Osteocyte (in vitro differentiated cells): ENCODE results near the gene WDR20. TPM values are rescaled to one million over a fixed set of nuclear protein-coding genes. Genes with fewer than 3 reads are reported as not detected.

Experiments used
- DNase-seq: peaks from one replicate; pipeline ENCODE4 v3.0.0; 2021; ENCODE audit warnings: mixed read lengths; ENCODE audit not compliant: unreplicated experiment; ENCODE audit errors: extremely low spot score
- H3K27ac Mint-ChIP-seq: one replicate; pipeline ENCODE4 v1.8.0; 2021; ENCODE audit warnings: mild to moderate bottlenecking, mixed read lengths; ENCODE audit not compliant: unreplicated experiment
- H3K27me3 Mint-ChIP-seq: one replicate; pipeline ENCODE4 v1.8.0; 2021; ENCODE audit warnings: mixed read lengths; ENCODE audit not compliant: unreplicated experiment
- H3K36me3 Mint-ChIP-seq: one replicate; pipeline ENCODE4 v1.8.0; 2021; ENCODE audit warnings: mixed read lengths; ENCODE audit not compliant: unreplicated experiment
- H3K4me1 Mint-ChIP-seq: one replicate; pipeline ENCODE4 v1.8.0; 2021; ENCODE audit warnings: mixed read lengths; ENCODE audit not compliant: unreplicated experiment
- H3K4me3 Mint-ChIP-seq: one replicate; pipeline ENCODE4 v1.8.0; 2021; ENCODE audit warnings: mild to moderate bottlenecking, moderate library complexity, mixed read lengths; ENCODE audit not compliant: unreplicated experiment
- H3K9me3 Mint-ChIP-seq: one replicate; pipeline ENCODE4 v1.8.0; 2021; ENCODE audit warnings: mixed read lengths; ENCODE audit not compliant: unreplicated experiment
- CTCF ChIP-seq: fragments of 200-600 bp; sonication (generic); IDR thresholded peaks from 2 replicates; pipeline ENCODE4 v1.5.0; 2021; ENCODE audit warnings: antibody characterized with exemption, mild to moderate bottlenecking, moderate library complexity
- total RNA-seq: library from RNA; stranded (reverse); gene quantifications from 2 replicates; pipeline ENCODE4 v1.2.1, GENCODE V29; 2021

Gene WDR20
- total RNA-seq, 1 donor from 2014 or later, result 27.4 TPM

- Mint-ChIP-seq H3K4me1 (peaks cover 4% of the 10 kb centered on the region), H3K9me3 (no peaks in the 10 kb centered on the region), H3K27ac (no peak overlapping the region), H3K4me3 (no peak overlapping the region), H3K27me3 (no peaks in the 10 kb centered on the region), H3K36me3 (peaks cover 2% of the 10 kb centered on the region)
- no peak for TF ChIP-seq CTCF
- no peak for DNase-seq
These were observed 75.4 kb downstream of the WDR20 start for GRCh38 chr14:102215071-102215470.

- Mint-ChIP-seq H3K4me1 (peaks cover 4% of the 10 kb centered on the region), H3K4me3 (no peak overlapping the region), H3K27me3 (no peaks in the 10 kb centered on the region), H3K36me3 (no peaks in the 10 kb centered on the region), H3K9me3 (no peaks in the 10 kb centered on the region), H3K27ac (no peak overlapping the region)
- no peak for DNase-seq
- no peak for TF ChIP-seq CTCF
These were observed 76.0 kb downstream of the WDR20 start for GRCh38 chr14:102215576-102216250.

GRCh38 chr14:102217399-102217798 is 77.7 kb downstream of the WDR20 start:
- no peak overlapping the region for H3K27ac Mint-ChIP-seq
- no peaks in the 10 kb centered on the region for H3K27me3 Mint-ChIP-seq
- DNase-seq, result no peak
- no peaks in the 10 kb centered on the region for H3K9me3 Mint-ChIP-seq
- no peaks in the 10 kb centered on the region for H3K36me3 Mint-ChIP-seq
- peaks cover 6% of the 10 kb centered on the region for H3K4me1 Mint-ChIP-seq
- no peak for TF ChIP-seq CTCF
- H3K4me3 Mint-ChIP-seq, result no peak overlapping the region

- Mint-ChIP-seq H3K36me3 (no peaks in the 10 kb centered on the region), H3K27me3 (no peaks in the 10 kb centered on the region), H3K27ac (no peak overlapping the region), H3K9me3 (no peaks in the 10 kb centered on the region), H3K4me1 (peaks cover 6% of the 10 kb centered on the region), H3K4me3 (no peak overlapping the region)
- no peak for TF ChIP-seq CTCF
- DNase-seq, result no peak
These were observed 78.3 kb downstream of the WDR20 start for GRCh38 chr14:102217987-102218421.

- H3K27ac Mint-ChIP-seq, result no peak overlapping the region
- peaks cover 6% of the 10 kb centered on the region for H3K4me1 Mint-ChIP-seq
- peaks cover 2% of the 10 kb centered on the region for H3K36me3 Mint-ChIP-seq
- no peaks in the 10 kb centered on the region for H3K9me3 Mint-ChIP-seq
- H3K27me3 Mint-ChIP-seq, result no peaks in the 10 kb centered on the region
- no peak overlapping the region for H3K4me3 Mint-ChIP-seq
- no peak for TF ChIP-seq CTCF
- DNase-seq, result no peak
These were observed 79.0 kb downstream of the WDR20 start for GRCh38 chr14:102218688-102219087.
